Measurements from ENCODE around the gene KRTAP4-2. TPM values are rescaled to one million over a fixed set of nuclear protein-coding genes. Genes with fewer than 3 reads are reported as not detected.
"Not testable (repeated sequence)": the region's sequence is repeated elsewhere in the genome, so short reads cannot be mapped to it uniquely, and the experiment has no call there.

The KRTAP4-2 gene
- total RNA-seq, 1 donor from 2014 or later = not detected

DNA sequence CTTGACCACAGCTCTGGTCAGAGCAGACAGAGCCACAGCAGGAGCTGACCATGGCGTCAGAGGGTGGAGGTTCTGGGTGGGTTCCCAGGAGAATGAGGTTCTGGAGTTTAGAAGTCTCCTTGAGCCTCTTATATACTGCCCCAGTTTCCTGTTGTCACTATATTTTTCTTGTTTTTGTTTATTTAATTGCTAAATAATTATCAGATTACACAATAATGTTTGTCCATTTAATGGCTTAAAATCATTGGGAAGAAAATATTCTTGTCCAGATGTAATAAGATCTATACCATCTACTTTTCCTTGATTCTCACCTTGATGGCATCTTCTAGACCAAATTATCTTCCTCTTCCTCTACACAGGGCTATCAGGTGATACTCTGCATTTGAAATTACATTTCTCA lies 9.9 kb downstream of the KRTAP4-2 start, which contains the start of gene KRTAP4-3:
Gene KRTAP4-3 (minus strand): TSS at position 101 of the 400 bp plus-strand sequence. CDS start 49 bp downstream, at position 52.
- intact Hi-C loops (cut with micrococcal nuclease) = no loop called here
- ATAC-seq = no peak
- DNase-seq = no peak

DNA sequence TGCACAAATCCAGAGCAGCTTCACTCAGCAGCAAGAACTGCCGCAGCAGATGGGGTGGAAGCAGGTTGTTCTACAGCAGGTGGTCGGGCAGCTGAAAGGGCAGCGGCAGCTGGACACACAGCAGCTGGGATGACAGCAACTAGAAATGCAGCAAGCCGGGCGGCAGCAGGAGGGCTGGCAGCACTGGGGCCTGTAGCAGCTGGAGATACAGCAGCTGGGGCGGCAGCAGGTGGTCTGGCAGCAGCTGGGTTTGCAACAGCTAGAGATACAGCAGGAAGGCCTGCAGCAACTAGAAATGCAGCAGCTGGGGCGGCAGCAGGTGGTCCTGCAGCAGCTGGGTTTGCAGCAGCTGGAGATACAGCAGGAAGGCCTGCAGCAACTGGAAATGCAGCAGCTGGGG lies 10.5 kb downstream of the KRTAP4-2 start:
- intact Hi-C loops (cut with micrococcal nuclease) = no loop called here
- ATAC-seq = no peak
- DNase-seq = no peak

DNA sequence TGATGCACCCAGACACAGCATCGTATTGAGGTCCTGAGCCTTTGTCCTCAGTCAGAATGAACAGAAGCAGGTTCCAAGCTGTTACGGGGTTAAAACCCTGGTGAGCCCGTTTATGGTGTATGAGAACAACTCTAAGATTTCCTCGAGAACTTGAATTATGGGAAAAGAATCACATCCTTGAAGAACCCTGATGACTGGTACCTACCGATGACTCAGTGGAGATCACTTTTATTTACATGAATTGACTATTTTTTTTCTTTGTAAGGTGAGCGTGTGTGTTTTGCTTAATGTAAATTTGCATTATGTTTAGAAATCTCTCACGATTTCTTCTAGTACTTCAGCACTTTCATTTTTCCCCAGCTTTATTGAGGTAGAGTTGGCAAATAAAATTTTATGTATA lies 14.2 kb downstream of the KRTAP4-2 start:
- intact Hi-C loops (cut with micrococcal nuclease) = no loop called here
- no peak for ATAC-seq
- DNase-seq = no peak

DNA sequence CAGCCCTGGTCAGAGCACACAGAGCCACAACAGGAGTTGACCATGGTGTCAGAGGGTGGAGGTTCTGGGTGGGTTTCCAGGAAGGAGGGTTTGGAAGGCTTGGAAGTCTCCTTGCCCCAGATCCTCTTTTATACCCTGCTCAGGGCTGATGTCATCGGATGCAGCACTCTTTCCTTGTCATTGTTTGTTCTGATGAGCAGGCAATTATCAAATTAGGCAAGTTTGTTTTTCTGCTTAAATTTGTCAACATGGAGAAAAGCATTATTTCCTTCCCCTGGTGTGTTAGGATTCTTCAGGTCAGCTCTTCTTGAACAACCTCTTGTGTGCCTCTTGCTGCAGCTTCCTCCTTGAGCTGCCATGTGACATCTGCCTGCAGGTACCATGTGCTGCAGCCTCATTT lies 17.4 kb downstream of the KRTAP4-2 start, which contains the start of gene KRTAP4-4:
Gene KRTAP4-4 (minus strand): TSS at position 101 of the 400 bp plus-strand sequence. CDS start 57 bp downstream, at position 44.
- ATAC-seq (no peak), DNase-seq (no peak)
- intact Hi-C loops (cut with micrococcal nuclease) = no loop called here

DNA sequence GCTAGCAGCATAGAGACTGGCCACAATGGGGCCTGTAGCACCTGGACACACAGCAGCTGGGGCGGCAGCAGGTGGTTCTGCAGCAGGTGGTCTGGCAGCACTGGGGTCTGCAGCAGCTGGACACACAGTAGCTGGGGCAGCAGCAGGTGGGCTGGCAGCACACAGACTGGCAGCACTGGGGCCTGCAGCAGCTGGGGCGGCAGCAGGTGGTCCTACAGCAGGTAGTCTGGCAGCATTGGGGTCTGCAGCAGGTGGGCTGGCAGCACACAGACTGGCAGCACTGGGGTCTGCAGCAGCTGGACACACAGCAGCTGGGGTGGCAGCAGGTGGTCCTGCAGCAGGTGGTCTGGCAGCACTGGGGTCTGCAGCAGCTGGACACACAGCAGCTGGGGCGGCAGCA lies 17.8 kb downstream of the KRTAP4-2 start:
- intact Hi-C loops (cut with micrococcal nuclease); ATAC-seq; DNase-seq: not testable (repeated sequence)

DNA sequence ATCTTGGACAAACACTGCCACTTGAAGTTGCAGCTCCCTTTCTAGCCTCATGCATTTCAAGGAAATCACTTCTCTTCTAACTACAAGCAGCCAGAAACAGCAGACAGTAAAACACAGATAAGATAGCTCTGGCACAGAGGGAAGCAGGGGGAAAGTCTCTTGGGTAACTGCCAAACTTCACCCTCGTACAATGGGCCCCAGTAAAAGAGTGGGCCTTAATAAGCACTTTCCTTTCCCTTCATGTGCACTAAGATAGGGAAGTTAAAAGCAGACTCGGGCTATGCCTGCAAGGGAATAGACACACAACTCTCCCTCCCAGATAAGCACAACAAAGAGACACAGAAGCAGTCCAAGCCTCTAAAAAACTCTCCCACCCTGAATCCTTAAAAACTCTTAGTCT lies 24.2 kb downstream of the KRTAP4-2 start:
- intact Hi-C loops (cut with micrococcal nuclease) = no loop called here
- ATAC-seq = no peak
- no peak for DNase-seq

DNA sequence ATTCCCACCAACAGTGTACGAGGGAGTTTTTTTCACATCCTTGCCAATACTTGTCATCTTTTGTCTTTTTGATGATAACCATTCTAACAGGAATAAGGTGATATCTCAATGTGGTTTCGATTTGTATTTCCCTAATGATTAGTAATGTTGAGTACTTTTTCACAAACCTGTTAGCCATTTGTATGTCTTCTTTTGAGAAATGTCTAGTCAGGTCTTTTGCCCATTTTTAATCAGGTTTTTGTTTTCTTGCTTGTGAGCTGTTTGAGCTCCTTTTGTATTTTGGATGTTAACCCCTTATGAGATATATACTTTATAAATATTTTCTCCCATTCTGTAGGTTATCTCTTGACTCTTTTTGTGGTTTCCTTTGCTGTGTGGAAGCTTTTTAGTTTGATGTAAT lies 26.5 kb downstream of the KRTAP4-2 start:
- ATAC-seq = no peak
- no peak for DNase-seq
- intact Hi-C loops (cut with micrococcal nuclease) = no loop called here

DNA sequence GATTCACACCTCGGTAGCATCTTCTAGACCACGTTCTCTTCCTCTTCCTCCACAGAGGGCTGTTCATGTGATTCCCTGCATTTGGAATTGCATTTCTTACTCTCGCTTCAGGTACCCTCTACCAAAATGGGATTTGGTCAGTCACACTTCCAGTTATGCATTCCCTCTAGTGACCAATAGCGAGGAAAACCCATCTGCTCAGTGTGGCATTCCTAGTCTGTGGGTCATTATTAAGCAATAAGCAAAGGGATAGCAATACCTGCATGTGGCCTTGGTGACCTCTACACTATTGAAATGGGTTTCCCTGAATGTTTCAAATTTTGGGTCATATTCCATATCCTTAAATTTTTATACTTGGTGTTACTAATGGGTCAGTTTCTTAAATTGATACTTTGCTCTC lies 28.0 kb downstream of the KRTAP4-2 start:
- ATAC-seq = no peak
- intact Hi-C loops (cut with micrococcal nuclease) = no loop called here
- DNase-seq = no peak

DNA sequence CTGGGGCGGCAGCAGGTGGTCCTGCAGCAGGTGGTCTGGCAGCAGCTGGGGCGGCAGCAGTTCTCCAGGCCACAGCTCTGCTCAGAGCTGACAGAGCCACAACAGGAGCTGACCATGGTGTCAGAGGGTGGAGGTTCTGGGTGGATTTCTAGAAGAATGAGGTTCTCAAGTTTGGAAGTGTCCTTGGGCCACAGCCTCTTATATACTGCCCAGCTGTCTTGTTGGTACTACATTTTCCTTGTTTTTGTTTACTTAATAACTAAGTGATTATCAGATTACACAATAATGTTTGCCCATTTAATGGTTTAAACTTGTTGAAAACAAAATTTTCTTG lies 28.4 kb downstream of the KRTAP4-2 start, which contains the start of gene KRTAP4-5:
Gene KRTAP4-5 (minus strand): TSS at position 174 of the 334 bp plus-strand sequence. CDS start 58 bp downstream, at position 116.
- intact Hi-C loops (cut with micrococcal nuclease) = no loop called here
- ATAC-seq (no peak), DNase-seq (no peak)

DNA sequence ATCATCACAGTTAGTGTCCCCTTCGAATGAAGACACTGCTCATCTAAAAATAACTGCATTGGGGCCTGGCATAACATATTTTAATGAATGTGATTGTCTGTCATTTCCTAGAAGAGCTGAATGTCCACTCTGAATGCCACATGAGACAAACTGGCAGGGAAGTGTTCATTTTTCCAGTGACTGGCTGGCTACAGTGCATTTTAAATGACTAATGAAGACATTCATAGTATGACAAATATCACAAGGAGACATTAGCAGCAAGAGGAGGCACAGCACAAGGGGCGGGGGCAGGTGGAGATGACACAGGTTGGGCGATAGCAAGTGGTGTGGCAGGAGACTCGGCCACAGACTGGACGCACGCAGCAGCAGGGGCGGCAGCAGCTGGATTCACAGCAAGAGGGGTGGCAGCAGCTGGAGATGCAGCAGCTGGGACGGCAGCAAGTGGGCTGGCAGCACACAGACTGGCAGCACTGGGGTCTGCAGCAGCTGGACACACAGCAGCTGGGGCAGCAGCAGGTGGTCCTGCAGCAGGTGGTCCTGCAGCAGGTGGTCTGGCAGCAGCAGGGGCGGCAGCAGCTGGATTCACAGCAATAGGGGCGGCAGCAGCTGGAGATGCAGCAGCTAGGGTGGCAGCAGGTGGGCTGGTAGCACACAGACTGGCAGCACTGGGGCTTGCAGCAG lies 28.9 kb downstream of the KRTAP4-2 start:
- DNase-seq; ATAC-seq; intact Hi-C loops (cut with micrococcal nuclease): not testable (repeated sequence)

DNA sequence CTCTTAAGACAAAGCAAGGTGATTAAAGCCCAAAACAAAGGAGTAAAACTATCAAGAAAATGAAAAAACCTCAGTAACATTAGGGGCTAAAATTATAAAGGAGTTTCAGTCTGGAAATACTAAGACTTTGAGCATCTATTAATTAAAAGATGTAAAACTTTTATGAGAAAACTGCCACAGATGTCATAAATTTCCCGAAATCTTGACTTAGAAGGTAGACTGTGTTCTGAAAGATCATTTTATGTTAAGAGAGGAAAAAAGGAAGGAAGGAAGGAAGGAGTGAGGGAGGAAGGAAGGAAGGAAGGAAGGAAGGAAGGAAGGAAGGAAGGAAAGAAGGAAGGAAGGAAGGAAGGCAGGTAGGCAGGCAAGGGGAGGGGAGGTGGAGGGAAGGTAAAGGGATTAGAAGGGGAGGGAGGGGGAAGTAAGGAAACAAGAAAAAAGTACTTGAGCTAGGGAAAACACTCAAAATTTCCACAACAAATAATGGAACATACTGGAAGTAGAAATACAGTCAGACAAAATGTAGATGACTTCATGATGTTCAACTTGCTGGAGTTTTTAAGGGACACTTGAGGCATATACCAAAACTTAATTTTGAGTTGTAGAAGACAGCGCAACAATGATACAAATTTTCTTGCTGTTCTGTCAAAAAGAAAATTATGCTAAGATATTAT lies 30.4 kb downstream of the KRTAP4-2 start:
- intact Hi-C loops (cut with micrococcal nuclease) = no loop called here
- ATAC-seq = no peak
- DNase-seq = no peak

DNA sequence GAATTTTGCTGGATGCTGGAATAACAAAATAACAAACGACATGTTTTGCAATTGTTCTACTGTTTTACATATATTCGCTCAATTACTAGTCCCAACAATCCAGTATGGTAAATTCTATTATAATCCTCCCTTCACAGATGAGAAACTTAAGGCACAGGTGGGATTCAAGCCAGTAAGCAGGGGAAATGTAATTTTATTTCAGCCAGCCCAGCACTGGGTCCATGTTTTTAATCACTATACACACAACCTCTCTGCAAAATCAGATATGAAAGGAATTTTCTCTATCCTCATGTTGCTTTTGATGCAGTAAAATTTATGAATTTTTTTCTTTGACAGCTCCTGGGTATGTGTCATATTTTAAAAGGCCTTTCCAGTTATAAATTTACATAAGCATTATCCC lies 32.8 kb downstream of the KRTAP4-2 start:
- DNase-seq = no peak

DNA sequence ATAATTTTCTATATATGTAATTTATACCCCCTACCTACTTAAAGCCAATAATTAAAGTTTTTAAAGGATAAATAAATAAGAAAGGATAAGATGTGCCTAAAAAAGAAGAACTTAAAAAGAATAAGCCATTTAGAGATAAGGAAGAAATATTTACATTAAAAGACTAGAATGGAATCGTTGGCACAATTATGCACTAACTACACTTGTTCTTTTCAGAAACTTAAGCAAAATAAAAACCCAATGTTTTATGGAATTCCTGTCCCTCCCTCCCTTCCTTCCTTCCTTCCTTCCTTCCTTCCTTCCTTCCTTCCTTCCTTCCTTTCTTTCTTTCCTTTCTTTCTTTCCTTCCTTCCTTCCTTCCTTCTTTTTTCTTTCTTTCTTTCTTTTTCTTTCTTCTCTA lies 33.2 kb downstream of the KRTAP4-2 start:
- intact Hi-C loops (cut with micrococcal nuclease) = no loop called here
- no peak for ATAC-seq

More for the DNA sequence above, 32.8 kb downstream of the KRTAP4-2 start:
- no peak for ATAC-seq
- intact Hi-C loops (cut with micrococcal nuclease) = no loop called here

DNA sequence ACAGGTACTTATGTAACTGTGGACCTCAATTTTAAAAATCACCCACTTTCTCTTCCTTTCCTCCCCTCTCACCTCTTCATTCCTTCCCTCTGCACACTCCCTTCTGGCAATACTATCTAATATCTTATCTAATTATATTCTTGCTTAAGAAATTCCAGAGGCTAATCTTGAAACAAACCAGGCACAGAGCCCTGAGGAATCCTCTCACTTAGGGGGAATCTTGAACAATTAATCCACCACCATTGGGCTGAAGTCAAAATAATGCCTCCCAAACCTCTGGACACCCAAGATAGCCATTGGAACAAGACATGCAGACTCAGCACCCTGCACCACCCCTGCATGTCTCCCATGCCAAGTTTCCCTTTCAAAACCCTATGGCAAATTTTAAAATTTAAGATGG lies 36.7 kb downstream of the KRTAP4-2 start:
- ATAC-seq = no peak
- no peak for DNase-seq
- intact Hi-C loops (cut with micrococcal nuclease) = no loop called here

More for the DNA sequence above, 33.2 kb downstream of the KRTAP4-2 start:
- DNase-seq = no peak

DNA sequence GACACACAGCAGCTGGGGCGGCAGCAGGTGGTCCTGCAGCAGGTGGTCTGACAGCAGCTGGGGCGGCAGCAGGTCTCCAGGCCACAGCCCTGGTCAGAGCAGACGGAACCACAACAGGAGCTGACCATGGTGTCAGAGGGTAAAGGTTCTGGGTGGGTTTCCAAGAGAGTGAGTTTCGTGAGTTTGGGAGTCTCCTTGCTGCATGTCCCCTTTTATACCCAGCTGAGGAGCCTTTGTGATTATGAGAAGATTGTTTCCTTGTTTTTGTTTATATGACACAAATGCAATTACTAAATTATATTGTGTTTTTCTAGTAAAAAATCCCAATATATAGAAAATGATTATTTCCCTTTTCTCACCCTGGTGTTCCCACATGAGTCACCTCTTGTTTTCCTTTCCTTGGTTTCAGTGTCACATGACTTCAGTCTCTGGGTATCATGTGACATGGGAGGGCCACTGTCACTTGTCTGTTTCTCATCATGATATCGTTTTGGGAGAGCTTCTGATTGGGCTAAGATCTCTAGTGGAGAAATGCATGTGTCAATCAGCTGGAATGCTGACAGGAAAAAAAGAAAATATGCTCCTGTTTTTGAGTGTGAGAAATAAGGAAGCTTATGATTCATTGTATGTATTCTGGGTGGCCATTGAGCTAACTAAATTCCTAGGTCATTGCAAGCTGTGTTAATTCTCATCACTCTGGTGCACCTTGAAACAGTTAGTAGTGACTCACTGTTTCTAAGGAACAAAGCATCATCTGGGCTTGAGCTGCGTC lies 37.5 kb downstream of the KRTAP4-2 start, which contains the start of gene KRTAP4-6:
Gene KRTAP4-6 (minus strand): TSS at position 185 of the 772 bp plus-strand sequence. CDS start 57 bp downstream, at position 128.
- intact Hi-C loops (cut with micrococcal nuclease) = no loop called here

DNA sequence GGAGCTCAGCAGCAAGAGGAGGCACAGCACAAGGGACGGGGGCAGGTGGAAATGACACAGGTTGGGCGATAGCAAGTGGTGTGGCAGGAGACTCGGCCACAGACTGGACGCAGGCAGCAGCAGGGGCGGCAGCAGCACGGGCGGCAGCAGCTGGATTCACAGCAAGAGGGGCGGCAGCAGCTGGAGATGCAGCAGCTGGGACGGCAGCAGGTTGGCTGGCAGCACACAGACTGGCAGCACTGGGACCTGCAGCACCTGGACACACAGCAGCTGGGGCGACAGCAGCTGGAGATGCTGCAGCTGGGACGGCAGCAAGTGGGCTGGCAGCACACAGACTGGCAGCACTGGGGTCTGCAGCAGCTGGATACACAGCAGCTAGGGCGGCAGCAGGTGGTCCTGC lies 38.2 kb downstream of the KRTAP4-2 start:
- DNase-seq; ATAC-seq; intact Hi-C loops (cut with micrococcal nuclease): not testable (repeated sequence)

More for the DNA sequence above, 37.5 kb downstream of the KRTAP4-2 start, which contains the start of gene KRTAP4-6:
- no peak for DNase-seq
- no peak for ATAC-seq

DNA sequence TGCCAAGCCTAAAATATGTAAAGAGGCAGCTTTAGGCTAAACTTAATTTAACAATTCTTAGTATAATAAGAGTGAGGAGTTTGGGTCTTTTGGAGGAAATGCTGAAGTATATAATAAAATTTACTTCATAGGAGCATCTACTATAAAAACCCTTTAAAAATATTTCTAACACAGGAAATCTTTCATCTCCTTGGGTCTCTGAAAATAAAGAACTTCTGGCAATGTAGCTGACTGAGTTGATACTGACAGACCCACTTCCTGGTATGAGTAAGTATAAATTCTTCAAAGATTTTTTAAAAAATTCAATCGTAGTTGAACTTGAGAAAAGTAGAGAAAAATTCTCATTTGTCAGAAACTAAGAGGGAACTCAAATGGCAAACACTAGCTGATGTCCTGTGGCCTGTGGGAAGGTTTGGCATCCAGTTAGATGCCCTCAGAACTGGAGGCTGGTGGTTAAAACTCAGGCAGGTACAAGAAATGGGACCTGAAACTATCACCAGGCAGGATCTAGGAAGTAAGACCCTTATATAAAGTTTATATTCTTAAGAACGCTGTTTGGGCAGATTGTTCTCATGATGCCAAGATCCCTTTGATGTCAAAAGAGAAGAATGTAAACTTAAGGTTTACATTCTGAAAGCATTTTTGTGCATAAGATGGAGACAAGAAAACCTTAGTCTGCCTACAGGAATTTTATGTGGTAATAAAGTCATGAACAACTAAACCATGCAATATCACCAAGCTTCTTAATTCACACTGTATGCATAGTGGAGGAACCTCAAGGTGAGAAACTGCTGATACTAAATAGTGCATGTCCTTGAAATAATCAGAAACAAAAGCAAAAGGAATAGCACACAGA lies 43.9 kb downstream of the KRTAP4-2 start:
- no peak for DNase-seq
- intact Hi-C loops (cut with micrococcal nuclease) = no loop called here
- no peak for ATAC-seq

DNA sequence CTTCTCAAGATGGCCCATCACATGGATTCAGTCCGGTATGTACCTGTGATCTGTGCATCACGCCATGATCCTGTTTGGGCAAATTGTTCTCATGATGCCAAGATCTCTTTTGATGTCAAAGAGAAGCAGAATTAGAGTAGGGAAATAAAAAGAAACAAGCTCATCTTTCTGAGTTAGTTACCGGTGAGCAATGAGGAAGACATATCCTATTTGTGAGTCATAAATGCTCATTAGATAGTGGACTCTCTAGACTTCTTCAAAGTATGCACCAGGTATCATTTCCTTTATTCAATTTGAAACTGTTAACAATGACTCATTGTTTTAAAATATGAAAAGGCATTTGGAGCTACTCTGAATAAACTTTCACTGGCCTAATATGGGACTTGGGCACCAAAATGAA lies 46.0 kb downstream of the KRTAP4-2 start:
- no peak for ATAC-seq
- intact Hi-C loops (cut with micrococcal nuclease) = no loop called here
- DNase-seq = no peak
